Mesodermal cell (in vitro differentiated cells): ENCODE measurements around the gene FBXO17.

Source experiments
- H3K27ac ChIP-seq: 2 replicates; pipeline ENCODE4 v1.7.0; 2013; ENCODE audit warnings: mild to moderate bottlenecking, low read depth, low read length, moderate library complexity; ENCODE audit not compliant: severe bottlenecking
- H3K36me3 ChIP-seq: 2 replicates; pipeline ENCODE4 v1.7.1; 2013; ENCODE audit warnings: mild to moderate bottlenecking, low read length, moderate library complexity; ENCODE audit not compliant: control insufficient read depth, insufficient read depth
- H3K4me1 ChIP-seq: one replicate; pipeline ENCODE4 v1.7.1; 2013; ENCODE audit warnings: mild to moderate bottlenecking, low read length; ENCODE audit not compliant: insufficient read depth, control insufficient read depth, poor library complexity, severe bottlenecking
- H3K4me3 ChIP-seq: 2 replicates; pipeline ENCODE4 v1.7.0; 2013; ENCODE audit warnings: low read length, control low read depth, mild to moderate bottlenecking; ENCODE audit not compliant: insufficient read depth, poor library complexity, severe bottlenecking; ENCODE audit errors: extremely low read depth
- H3K9me3 ChIP-seq: 2 replicates; pipeline ENCODE4 v1.7.1; 2013; ENCODE audit warnings: mild to moderate bottlenecking, low read length, moderate library complexity; ENCODE audit not compliant: control insufficient read depth
- WGBS, 2 experiments: methylation state at CpG; one replicate each; pipeline ENCODE4 v1.1.5; 2013; ENCODE audit warnings: missing lambda C conversion rate in 2 of 2; ENCODE audit not compliant: insufficient coverage in 2 of 2; 5-methylcytosine and 5-hydroxymethylcytosine counted together

FBXO17 gene

DNA sequence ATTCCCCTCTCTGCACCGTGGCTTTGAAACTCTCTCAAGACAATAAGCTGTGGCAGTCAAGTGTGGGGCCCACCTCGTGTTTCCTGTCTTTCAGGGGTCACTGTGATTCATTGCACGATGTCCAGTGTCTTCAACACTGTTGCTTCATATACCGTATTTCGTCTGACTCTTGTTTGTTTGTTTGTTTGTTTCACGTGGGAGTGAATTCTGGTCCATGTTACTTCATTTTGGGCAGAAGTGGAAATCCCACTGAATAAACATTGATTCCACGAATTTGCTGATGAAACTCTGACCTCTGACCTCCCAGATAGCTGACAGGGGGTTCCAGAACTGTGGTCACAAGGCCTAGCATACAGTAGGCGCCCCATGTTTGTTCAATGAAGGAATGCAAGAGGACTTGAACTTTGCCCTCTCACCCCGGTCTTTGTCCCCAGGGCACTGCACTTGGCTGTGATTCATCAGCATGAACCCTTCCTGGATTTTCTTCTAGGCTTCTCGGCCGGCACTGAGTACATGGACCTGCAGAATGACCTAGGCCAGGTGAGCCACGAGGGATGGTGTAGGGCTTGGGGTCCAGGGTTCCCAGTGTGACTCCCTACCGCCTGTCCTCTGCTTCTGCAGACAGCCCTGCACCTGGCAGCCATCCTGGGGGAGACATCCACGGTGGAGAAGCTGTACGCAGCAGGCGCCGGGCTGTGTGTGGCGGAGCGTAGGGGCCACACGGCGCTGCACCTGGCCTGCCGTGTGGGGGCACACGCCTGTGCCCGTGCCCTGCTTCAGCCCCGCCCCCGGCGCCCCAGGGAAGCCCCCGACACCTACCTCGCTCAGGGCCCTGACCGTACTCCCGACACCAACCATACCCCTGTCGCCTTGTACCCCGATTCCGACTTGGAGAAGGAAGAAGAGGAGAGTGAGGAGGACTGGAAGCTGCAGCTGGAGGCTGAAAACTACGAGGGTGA, 70.7 kb downstream of the FBXO17 start:
- H3K36me3 ChIP-seq: peaks cover 22% of the 10 kb centered on the region
- peaks cover 12% of the 10 kb centered on the region for H3K4me1 ChIP-seq
- H3K27ac ChIP-seq: no peak overlapping the region
- no peak overlapping the region for H3K4me3 ChIP-seq
- WGBS, 2 experiments: 93 to 96% methylated on average over 22 to 31 of the region's 35 CpGs
- H3K9me3 ChIP-seq: peaks cover 4% of the 10 kb centered on the region

DNA sequence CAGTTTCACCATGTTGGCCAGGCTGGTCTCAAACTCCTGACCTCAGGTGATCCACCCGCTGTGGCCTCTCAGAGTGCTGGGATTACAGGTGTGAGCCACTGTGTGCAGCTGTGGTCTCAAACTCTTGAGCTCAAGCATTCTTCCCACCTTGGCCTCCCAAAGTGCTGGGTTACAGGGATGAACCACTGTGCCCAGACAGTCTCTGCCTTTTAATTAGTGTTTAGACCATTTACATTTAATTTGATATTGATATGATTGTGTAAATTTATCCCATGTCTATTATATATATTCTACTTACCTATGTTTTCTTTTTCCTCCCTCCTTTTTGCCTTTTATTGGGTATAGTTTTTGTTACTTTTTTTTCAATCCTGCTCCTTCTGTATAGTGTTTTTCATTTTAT, 73.9 kb downstream of the FBXO17 start:
- H3K36me3 ChIP-seq: peaks cover 10% of the 10 kb centered on the region
- H3K4me3 ChIP-seq: no peak overlapping the region
- no peak overlapping the region for H3K27ac ChIP-seq
- H3K9me3 ChIP-seq: peaks cover 4% of the 10 kb centered on the region
- H3K4me1 ChIP-seq: peaks cover 17% of the 10 kb centered on the region
- WGBS, 2 experiments: 89% methylated on average over 1 of the region's 1 CpG

DNA sequence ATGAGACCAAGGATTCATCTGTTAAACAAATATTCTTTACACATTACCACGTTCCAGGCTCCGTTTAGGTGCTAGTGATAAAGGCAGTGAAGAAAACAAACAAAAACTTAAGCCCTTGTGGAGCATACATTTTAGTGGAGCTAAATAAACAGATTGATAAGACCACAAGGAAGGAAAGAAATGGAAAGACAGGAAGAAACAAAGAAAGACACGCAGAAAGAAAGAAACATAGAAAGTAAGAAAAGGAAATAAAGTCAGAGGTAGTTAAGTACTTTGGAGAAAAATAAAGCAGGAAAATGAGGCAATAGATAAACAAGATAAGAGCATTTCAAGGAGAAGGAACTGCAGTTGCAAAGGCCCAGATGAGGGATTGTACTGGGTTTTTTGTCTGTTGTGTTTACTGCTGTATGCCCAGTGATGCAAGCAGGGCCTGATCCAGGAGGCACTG, 74.8 kb downstream of the FBXO17 start:
- Histone ChIP-seq H3K9me3 (peaks cover 4% of the 10 kb centered on the region), H3K27ac (peak overlapping the region; percentile 94), H3K4me1 (peaks cover 17% of the 10 kb centered on the region), H3K36me3 (peaks cover 4% of the 10 kb centered on the region), H3K4me3 (peak overlapping the region; percentile 65)
- 78 to 82% methylated on average over 1 to 2 of the region's 3 CpGs for WGBS, 2 experiments

DNA sequence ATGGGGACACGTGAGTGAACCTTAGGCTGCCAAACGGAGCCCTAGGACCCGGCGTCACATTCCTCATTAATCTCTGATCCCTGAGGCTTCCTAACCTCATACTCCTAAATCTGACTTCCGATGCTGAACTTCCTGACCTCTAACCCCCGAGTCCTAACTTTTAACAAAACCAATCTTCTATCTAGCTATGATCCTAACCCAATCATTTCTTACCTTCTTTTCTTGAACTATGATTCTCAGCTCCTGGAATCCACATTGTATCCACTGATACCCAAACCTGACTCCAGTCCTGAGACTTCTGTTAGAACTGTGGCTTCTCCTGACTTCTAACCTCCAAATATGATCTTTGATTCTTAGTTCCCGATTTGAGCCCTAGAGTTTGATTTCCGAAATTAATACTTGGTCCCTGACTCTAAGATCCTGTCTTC, 75.3 kb downstream of the FBXO17 start:
- Histone ChIP-seq H3K36me3 (no peaks in the 10 kb centered on the region), H3K4me1 (peaks cover 17% of the 10 kb centered on the region), H3K9me3 (peaks cover 4% of the 10 kb centered on the region), H3K27ac (peak overlapping the region; percentile 94), H3K4me3 (peak overlapping the region; percentile 65)
- 0 to 5% methylated on average over 6 to 7 of the region's 8 CpGs for WGBS, 2 experiments

DNA sequence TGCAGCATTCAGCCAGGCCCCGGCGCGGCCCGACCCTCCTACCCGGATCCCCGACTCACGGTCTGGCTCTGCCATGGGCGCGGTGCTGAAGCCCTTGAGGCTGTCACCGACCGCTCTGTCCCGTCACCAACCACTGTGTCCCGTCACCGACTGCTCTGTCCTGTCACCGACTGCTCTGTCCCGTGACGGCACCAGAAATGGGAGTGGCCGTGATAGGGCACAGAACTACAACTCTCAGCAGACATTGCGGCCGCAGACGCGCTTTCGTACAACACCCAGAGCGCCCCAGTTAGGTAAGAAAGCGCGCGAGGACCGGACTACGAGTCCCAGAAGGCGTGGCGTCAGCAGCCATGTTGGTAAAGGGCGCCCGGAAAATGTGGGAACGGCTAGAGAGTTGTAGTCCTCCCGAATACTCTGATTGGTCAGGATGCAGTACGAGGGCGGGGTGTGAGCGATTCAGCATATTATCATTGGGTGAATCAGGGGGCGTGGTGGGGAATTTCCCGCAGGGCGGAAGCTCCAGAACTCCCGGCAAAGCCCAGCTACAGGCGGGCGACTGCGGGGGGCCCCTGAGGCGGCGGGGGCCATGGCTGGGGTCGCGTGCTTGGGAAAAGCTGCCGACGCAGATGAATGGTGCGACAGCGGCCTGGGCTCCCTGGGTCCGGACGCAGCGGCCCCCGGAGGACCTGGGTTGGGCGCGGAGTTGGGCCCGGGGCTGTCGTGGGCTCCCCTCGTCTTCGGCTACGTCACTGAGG, 75.9 kb downstream of the FBXO17 start, which contains the start of the genes NFKBIB and SIRT2:
Gene NFKBIB (plus strand): TSS at position 523 of the 755 bp plus-strand sequence. CDS start 64 bp downstream, at position 587.
Gene SIRT2 (minus strand): TSS at position 172 of the 755 bp plus-strand sequence. CDS start 97 bp downstream, at position 75.
- Histone ChIP-seq H3K4me3 (peak within 1 kb of the TSS; percentile 65), H3K27ac (peak within 1 kb of the TSS; percentile 94)
- WGBS, 2 experiments: 1 to 3% methylated on average over 54 to 64 of the region's 64 CpGs

DNA sequence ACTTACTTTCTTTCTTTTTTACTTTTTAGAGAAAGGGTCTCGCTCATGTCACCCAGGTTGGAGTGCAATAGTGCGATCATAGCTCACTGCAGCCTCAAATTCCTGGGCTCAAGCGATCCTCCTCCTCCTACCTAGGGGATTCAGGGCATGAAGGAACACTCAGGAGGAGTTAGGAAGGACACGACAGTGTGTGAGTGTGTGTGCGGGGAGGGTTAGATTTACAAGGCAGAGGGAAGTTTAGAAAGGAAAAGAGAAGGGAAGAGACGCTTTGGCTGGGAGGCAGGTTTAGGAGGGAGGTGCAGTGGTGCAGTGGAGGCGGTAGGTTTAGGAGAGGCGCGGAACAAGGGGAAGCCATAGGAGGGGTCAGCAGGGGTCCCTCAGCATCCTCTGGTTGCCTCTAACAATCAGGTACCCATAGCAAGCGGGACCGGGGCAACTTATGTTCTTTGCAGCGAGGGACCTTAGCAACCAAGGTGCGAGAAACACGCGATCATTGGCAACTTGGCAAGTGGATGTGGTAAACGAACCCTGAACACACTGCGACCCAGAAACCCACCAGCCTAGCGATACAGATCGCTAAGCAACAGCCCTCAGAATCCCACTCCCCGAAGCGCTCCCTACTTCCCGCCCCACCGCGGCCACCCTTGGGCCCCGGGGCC, 76.6 kb downstream of the FBXO17 start:
- no peaks in the 10 kb centered on the region for H3K36me3 ChIP-seq
- peak overlapping the region; percentile 24 for H3K27ac ChIP-seq
- peaks cover 4% of the 10 kb centered on the region for H3K9me3 ChIP-seq
- WGBS, 2 experiments: 39% methylated on average over 22 to 23 of the region's 25 CpGs
- peak overlapping the region; percentile 65 for H3K4me3 ChIP-seq
- peaks cover 17% of the 10 kb centered on the region for H3K4me1 ChIP-seq

More for the DNA sequence above, 75.9 kb downstream of the FBXO17 start, which contains the start of the genes NFKBIB and SIRT2:
- no peaks in the 10 kb centered on the region for H3K36me3 ChIP-seq
- H3K9me3 ChIP-seq: peaks cover 4% of the 10 kb centered on the region
- peaks cover 17% of the 10 kb centered on the region for H3K4me1 ChIP-seq

DNA sequence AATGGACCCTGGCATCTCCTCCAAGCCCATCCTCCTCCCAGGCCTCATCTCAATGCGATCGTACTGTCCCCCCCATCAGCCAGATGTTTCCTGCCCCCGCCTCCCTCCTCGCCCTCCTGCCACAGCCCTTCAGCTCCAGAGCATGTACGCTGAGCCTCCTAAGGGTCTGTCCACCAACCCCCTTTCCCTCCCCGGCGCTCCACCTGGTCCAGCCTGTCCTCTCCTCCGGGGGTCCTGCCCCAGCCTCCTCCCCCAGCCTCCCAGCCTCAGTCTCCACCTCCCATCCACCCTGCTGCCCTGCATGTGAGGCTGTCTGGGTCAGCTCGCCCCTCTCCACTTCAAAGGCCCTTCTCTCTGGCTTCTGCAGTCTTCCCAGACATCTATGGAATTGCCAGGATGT, 80.6 kb downstream of the FBXO17 start:
- WGBS, 2 experiments: 93% methylated on average over 3 to 4 of the region's 9 CpGs
- H3K4me1 ChIP-seq: peaks cover 5% of the 10 kb centered on the region
- H3K9me3 ChIP-seq: no peaks in the 10 kb centered on the region
- H3K4me3 ChIP-seq: no peak overlapping the region
- peaks cover 6% of the 10 kb centered on the region for H3K36me3 ChIP-seq
- no peak overlapping the region for H3K27ac ChIP-seq

DNA sequence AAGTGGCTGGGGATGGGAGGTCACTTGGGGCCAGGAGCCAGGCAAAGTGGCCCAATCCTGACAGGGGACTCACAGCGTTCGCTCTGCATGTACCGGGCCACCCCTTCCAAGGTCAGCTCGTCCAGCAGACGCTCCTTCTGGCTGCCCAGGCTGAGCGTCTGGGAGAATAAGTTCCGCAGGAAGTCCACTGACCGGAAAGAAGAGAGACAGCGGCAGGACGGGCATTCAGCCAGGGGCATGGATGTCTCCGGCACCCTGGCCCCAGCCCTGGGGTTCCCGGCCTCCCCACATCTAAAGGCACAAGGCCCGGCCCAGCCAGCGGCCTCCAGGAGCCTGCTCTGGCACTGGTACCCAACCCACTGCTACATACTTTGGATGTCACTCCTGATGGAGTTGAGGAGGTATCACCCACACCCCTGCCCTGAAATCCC, 82.2 kb downstream of the FBXO17 start:
- H3K9me3 ChIP-seq: no peaks in the 10 kb centered on the region
- peaks cover 4% of the 10 kb centered on the region for H3K4me1 ChIP-seq
- no peak overlapping the region for H3K4me3 ChIP-seq
- peaks cover 11% of the 10 kb centered on the region for H3K36me3 ChIP-seq
- no peak overlapping the region for H3K27ac ChIP-seq
- WGBS, 2 experiments: 95 to 96% methylated on average over 11 to 14 of the region's 14 CpGs

DNA sequence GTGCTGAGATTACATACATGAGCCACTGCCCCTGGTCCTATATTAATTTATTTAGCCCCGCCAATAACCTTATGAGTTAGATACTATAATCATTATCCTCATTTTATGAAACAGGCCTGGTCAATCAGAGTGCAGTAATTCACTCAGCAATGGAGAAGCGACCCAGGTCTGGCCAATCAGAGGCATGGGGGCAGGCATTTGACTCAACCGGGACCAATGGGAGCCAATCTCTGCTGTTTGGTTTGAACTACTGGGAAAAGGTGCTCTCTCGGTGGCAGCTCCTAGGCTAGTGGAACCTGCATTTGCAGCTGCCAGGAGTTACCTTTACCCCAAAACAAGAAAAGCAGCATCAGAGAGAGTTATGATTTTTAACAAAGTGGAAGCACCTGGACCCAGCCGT, 82.7 kb downstream of the FBXO17 start:
- no peak overlapping the region for H3K4me3 ChIP-seq
- H3K4me1 ChIP-seq: no peaks in the 10 kb centered on the region
- H3K9me3 ChIP-seq: no peaks in the 10 kb centered on the region
- 89 to 95% methylated on average over 4 of the region's 5 CpGs for WGBS, 2 experiments
- no peak overlapping the region for H3K27ac ChIP-seq
- peaks cover 11% of the 10 kb centered on the region for H3K36me3 ChIP-seq

DNA sequence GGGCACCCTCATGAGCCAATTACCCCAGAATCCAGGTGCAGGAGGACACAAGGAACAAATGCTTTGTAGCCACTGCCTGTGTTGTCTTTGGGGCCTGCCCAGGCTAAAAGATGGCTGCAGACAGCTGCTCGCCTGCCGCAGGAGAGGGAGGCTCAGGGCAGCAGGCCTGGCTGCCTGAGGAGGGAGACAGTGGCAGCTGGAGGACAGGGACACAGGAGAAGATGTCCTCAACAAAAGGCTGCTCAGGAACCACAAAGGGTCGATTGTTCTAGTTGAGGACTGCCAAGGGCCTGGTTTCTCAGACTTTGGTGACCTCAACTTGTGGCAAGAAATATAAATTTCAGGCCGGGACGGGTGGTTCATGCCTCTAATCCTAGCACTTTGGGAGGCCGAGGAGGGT, 83.8 kb downstream of the FBXO17 start:
- peaks cover 11% of the 10 kb centered on the region for H3K36me3 ChIP-seq
- no peak overlapping the region for H3K27ac ChIP-seq
- H3K9me3 ChIP-seq: no peaks in the 10 kb centered on the region
- H3K4me3 ChIP-seq: no peak overlapping the region
- WGBS, 2 experiments: 83 to 93% methylated on average over 6 of the region's 6 CpGs
- H3K4me1 ChIP-seq: no peaks in the 10 kb centered on the region
